K562 (cell line): ENCODE data around the gene TIGD4. TPM values are rescaled to one million over a fixed set of nuclear protein-coding genes. Genes with fewer than 3 reads are reported as not detected.

Source experiments
- ATAC-seq: fragments of 200-7000 bp; cut with Tn5 transposase; 3 replicates; pipeline ENCODE4 v1.9.1; 2020; ENCODE audit warnings: moderate library complexity
- BruUV-seq: library from RNA; stranded (reverse); fragments of 400-500 nt; replicated peaks from 2 replicates; lab custom pipeline; 2021; lab: Mats Ljungman, UMichigan
- CTCF ChIA-PET: fragments of 300-600 bp; formaldehyde crosslinking; extraction: SDS; loops from one replicate; lab custom pipeline; 2021; ENCODE audit warnings: low intra/inter-chr PET ratio; lab: Yijun Ruan, JAX
- POLR2A ChIA-PET: fragments of 300-600, 350-650 bp; sonication (Branson Sonifier 250); formaldehyde crosslinking; extraction: SDS; loops from one replicate; lab custom pipeline; 2021; ENCODE audit warnings: antibody characterized with exemption, inconsistent platforms; lab: Yijun Ruan, JAX
- DNase-seq, 4 experiments: peaks; one replicate each; pipeline versions ENCODE4 v3.0.0 to v3.0.0-alpha.2; 2011 to 2018; ENCODE audit warnings: low spot score in 3 of 4, mixed read lengths in 3 of 4; ENCODE audit errors: extremely low read depth in 1 of 4
- FAIRE-seq: peaks from 2 replicates; lab custom pipeline; 2011; peaks lifted over from hg19 to GRCh38; lab: Jason Lieb, UNC
- H2AFZ ChIP-seq: 2 replicates; pipeline ENCODE4 v1.6.0; 2011; ENCODE audit warnings: low read depth, low read length, control low read depth, inconsistent platforms
- H3K27ac ChIP-seq: fragments of 200-600 bp; 3 replicates; pipeline ENCODE4 v1.8.0; 2011; ENCODE audit warnings: low read depth, mild to moderate bottlenecking, control low read depth, inconsistent platforms, low read length, moderate library complexity, mixed read lengths; ENCODE audit errors: extremely low read depth
- H3K27me3 ChIP-seq, 2 experiments: fragments of 300-600 bp in 1 of 2; 2 replicates in 1 of 2; 3 replicates in 1 of 2; pipeline versions ENCODE4 v1.6.0 to v1.8.0; 2011; ENCODE audit warnings: inconsistent platforms in 2 of 2, low read length in 2 of 2, mild to moderate bottlenecking in 1 of 2, mixed read lengths in 1 of 2, moderate library complexity in 1 of 2; ENCODE audit not compliant: control insufficient read depth in 2 of 2, insufficient read depth in 2 of 2
- H3K36me3 ChIP-seq: fragments of 300-600 bp; 3 replicates; pipeline ENCODE4 v1.8.0; 2011; ENCODE audit warnings: mild to moderate bottlenecking, low read length, inconsistent platforms; ENCODE audit not compliant: control insufficient read depth, insufficient read depth
- H3K4me1 ChIP-seq, 2 experiments: fragments of 200-600 bp in 1 of 2; replicated peaks in 1 of 2; 2 replicates in 1 of 2; 3 replicates in 1 of 2; pipeline versions ENCODE4 v1.5.1 to v1.8.0; 2011; ENCODE audit warnings: inconsistent platforms in 2 of 2, low read length in 2 of 2, mild to moderate bottlenecking in 1 of 2, mixed read lengths in 1 of 2, moderate library complexity in 1 of 2; ENCODE audit not compliant: control insufficient read depth in 2 of 2, insufficient read depth in 2 of 2
- H3K4me2 ChIP-seq: 2 replicates; pipeline ENCODE4 v1.6.1; 2011; ENCODE audit warnings: low read length, control low read depth, inconsistent platforms, mixed read lengths; ENCODE audit not compliant: insufficient read depth
- H3K4me3 ChIP-seq: fragments of 200-600 bp; sonication (generic), shearing (Covaris generic); 2 replicates; pipeline ENCODE4 v1.5.1; 2016; ENCODE audit warnings: control low read depth, inconsistent platforms
- H3K79me2 ChIP-seq: fragments of 200-600 bp; 3 replicates; pipeline ENCODE4 v1.8.0; 2011; ENCODE audit warnings: low read length, inconsistent platforms; ENCODE audit not compliant: control insufficient read depth, insufficient read depth
- H3K9ac ChIP-seq, 2 experiments: 2 replicates each; pipeline versions ENCODE4 v1.6.0 to v1.6.1; 2011; ENCODE audit warnings: low read depth in 2 of 2, low read length in 2 of 2, control low read depth in 1 of 2, inconsistent platforms in 1 of 2, mild to moderate bottlenecking in 1 of 2, mixed read lengths in 1 of 2; ENCODE audit not compliant: insufficient read depth in 1 of 2
- H3K9me1 ChIP-seq: one replicate; pipeline ENCODE4 v1.6.0; 2011; ENCODE audit warnings: inconsistent platforms, mild to moderate bottlenecking, low read length, moderate library complexity; ENCODE audit not compliant: control insufficient read depth, insufficient read depth
- H3K9me3 ChIP-seq: replicated peaks from 2 replicates; pipeline ENCODE4 v1.5.1; 2011; ENCODE audit warnings: low read depth, low read length, inconsistent platforms; ENCODE audit not compliant: control insufficient read depth, insufficient read depth
- H4K20me1 ChIP-seq: replicated peaks from 2 replicates; pipeline ENCODE4 v1.6.1; 2011; ENCODE audit warnings: low read length, inconsistent platforms, mixed read lengths; ENCODE audit not compliant: control insufficient read depth, insufficient read depth
- HMGN3 ChIP-seq: IDR thresholded peaks from 2 replicates; pipeline ENCODE4 v1.6.1; 2011; ENCODE audit warnings: borderline replicate concordance, low read depth, mild to moderate bottlenecking, mixed read lengths, low read length; ENCODE audit not compliant: insufficient read length; ENCODE audit errors: extremely low read depth
- KDM1A ChIP-seq, 2 experiments: fragments of 450-650 bp; IDR thresholded peaks; 2 replicates each; pipeline ENCODE4 v1.6.1; 2016; ENCODE audit warnings: mild to moderate bottlenecking in 2 of 2
- KLF16 ChIP-seq: IDR thresholded peaks from 2 replicates; pipeline ENCODE4 v1.6.1; 2016; ENCODE audit warnings: antibody characterized with exemption
- NR0B1 ChIP-seq: fragments of 450-650 bp; IDR thresholded peaks from one replicate; pipeline ENCODE4 v1.6.1; 2018; ENCODE audit warnings: mild to moderate bottlenecking, moderate library complexity; ENCODE audit not compliant: partially characterized antibody
- NR1H2 ChIP-seq: sonication (generic); formaldehyde crosslinking; IDR thresholded peaks from 2 replicates; pipeline ENCODE4 v1.4.0; 2020; ENCODE audit warnings: mild to moderate bottlenecking, missing genetic modification reagents
- NR2C2 ChIP-seq, 2 experiments: fragments of 200-800 bp in 1 of 2; sonication (Bioruptor generic) in 1 of 2; sonication (generic) in 1 of 2; formaldehyde crosslinking in 1 of 2; IDR thresholded peaks; 2 replicates each; pipeline versions ENCODE4 v1.6.1 to v1.8.0; 2016 to 2022; ENCODE audit warnings: mild to moderate bottlenecking in 1 of 2, missing compliant biosample characterization in 1 of 2, missing genetic modification characterization in 1 of 2, missing genetic modification reagents in 1 of 2
- PCBP1 ChIP-seq: fragments of 200-400 bp; formaldehyde crosslinking; IDR thresholded peaks from 2 replicates; pipeline ENCODE4 v1.6.1; 2018; ENCODE audit warnings: mild to moderate bottlenecking, low read depth, low read length; ENCODE audit not compliant: poor library complexity, severe bottlenecking
- POLR2G ChIP-seq: fragments of 200-400 bp; formaldehyde crosslinking; IDR thresholded peaks from 2 replicates; pipeline ENCODE4 v1.6.1; 2017; ENCODE audit warnings: low read depth, mild to moderate bottlenecking, antibody characterized with exemption, low read length, moderate library complexity
- YBX1 ChIP-seq: fragments of 450-650 bp; IDR thresholded peaks from 2 replicates; pipeline ENCODE4 v1.7.1; 2016; ENCODE audit warnings: mild to moderate bottlenecking
- ZBTB9 ChIP-seq: fragments of 450-650 bp; formaldehyde crosslinking; IDR thresholded peaks from 2 replicates; pipeline ENCODE4 v1.4.0; 2020; ENCODE audit warnings: mild to moderate bottlenecking, moderate library complexity
- ZKSCAN8 ChIP-seq: fragments of 200-800 bp; sonication (Bioruptor generic); IDR thresholded peaks from 2 replicates; pipeline ENCODE4 v1.6.1; 2016; ENCODE audit warnings: missing genetic modification characterization, missing compliant biosample characterization
- ZNF175 ChIP-seq: fragments of 200-800 bp; sonication (Bioruptor generic); IDR thresholded peaks from 2 replicates; pipeline ENCODE4 v1.6.1; 2016; ENCODE audit warnings: low read depth, mild to moderate bottlenecking, missing genetic modification characterization, missing compliant biosample characterization
- ZNF253 ChIP-seq: fragments of 250-450 bp; sonication (Bioruptor Pico); conservative IDR thresholded peaks from 2 replicates; pipeline ENCODE4 v1.6.1; 2021; ENCODE audit warnings: mild to moderate bottlenecking
- ZNF512 ChIP-seq: IDR thresholded peaks from 2 replicates; pipeline ENCODE4 v1.6.1; 2016; ENCODE audit warnings: missing genetic modification characterization, missing compliant biosample characterization
- WGBS: fragments of 100-300 bp; shearing (Covaris generic); methylation state at CpG from one replicate; pipeline ENCODE4 v1.1.6; 2016; ENCODE audit warnings: low coverage, mixed read lengths; ENCODE audit not compliant: insufficient coverage; ENCODE audit errors: missing lambda C conversion rate; 5-methylcytosine and 5-hydroxymethylcytosine counted together
- in situ Hi-C: fragments of 300-500 bp; cut with MboI; formaldehyde crosslinking; loops from 4 replicates; pipeline ENCODE4 v1.15.0; 2018; ENCODE audit warnings: inconsistent platforms, mixed read lengths
- intact Hi-C: fragments of 100-400 bp; cut with micrococcal nuclease; formaldehyde crosslinking; loops from 2 replicates; pipeline ENCODE4 v1.14.2; 2022
- polyA plus RNA-seq, 8 experiments: library from polyadenylated mRNA; depleted of rRNA in 4 of 8; stranded (reverse) in 5 of 8; unstranded in 3 of 8; fragments of >200 nt; fragmentation: Nextera tagmentation in 2 of 8; fragmentation: Illumina TruSeq in 1 of 8; extraction: Ambion mirVana in 2 of 8; extraction: Trizol in 1 of 8; gene quantifications; 2 replicates each; pipeline versions ENCODE4 v1.2.1 to v1.2.3, GENCODE V29; 2011 to 2014; ENCODE audit warnings: inconsistent platforms in 1 of 8, missing spikeins in 1 of 8
- total RNA-seq, 7 experiments: library from RNA; depleted of rRNA in 6 of 7; stranded (reverse); fragments of >200 nt in 6 of 7; fragmentation: Illumina TruSeq in 2 of 7; extraction: Trizol in 2 of 7; gene quantifications; 2 replicates each; pipeline versions ENCODE4 v1.2.1 to v1.2.3, GENCODE V29; 2011 to 2021; ENCODE audit warnings: low replicate concordance in 1 of 7
- TF ChIP-seq, protein P1 (sequence below), 2 experiments: IDR thresholded peaks; 2 replicates each; pipeline ENCODE4 v1.6.1; 2011; ENCODE audit warnings: borderline replicate concordance in 1 of 2, control low read depth in 1 of 2, low read depth in 1 of 2, low read length in 1 of 2, mild to moderate bottlenecking in 1 of 2, mixed read lengths in 1 of 2, moderate library complexity in 1 of 2; ENCODE audit not compliant: insufficient read depth in 1 of 2, insufficient read length in 1 of 2, poor library complexity in 1 of 2, severe bottlenecking in 1 of 2; ENCODE audit errors: extremely low read depth in 1 of 2

Gene TIGD4
- total and polyA plus RNA-seq, 9 of the 15 experiments (the other 6 are each of a cell fraction or from before 2014, with no cell fraction given) = 0.07 to 0.28 (median 0.18) TPM

DNA sequence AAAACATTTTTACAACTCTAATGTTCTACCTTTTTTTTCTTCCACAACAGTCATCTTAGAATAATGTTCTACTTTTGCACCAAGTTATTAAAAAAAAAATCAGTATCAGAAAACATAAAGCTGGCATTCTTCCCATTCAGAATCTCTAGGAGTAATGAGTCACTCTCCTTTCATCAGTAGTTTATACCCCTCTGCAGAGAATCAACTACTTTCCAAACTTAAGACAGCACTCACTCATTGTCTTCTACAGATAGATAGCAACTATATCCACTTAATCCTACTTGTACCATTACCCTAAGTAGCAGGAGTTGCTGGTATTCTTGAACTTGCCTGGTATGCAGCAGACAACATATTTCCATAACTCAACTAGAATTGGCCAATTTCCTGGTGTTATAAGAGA is 3.2 kb downstream of the TIGD4 start (continued):
- no peak for TF ChIP-seq ZNF253 (CRISPR knock-in tag)

- Histone ChIP-seq H3K27ac (no peak overlapping the region), H3K27me3 (no peaks in the 10 kb centered on the region; a peak in 1 of 5 replicates), H2AFZ (no peak overlapping the region), H3K36me3 (no peaks in the 10 kb centered on the region), H3K9me1 (no peaks in the 10 kb centered on the region), H3K4me2 (no peak overlapping the region), H3K4me1 (peaks cover 0 to 3% of the 10 kb centered on the region in 2 experiments; a peak in 2 of 5 replicates), H3K79me2 (no peaks in the 10 kb centered on the region), H3K9me3 (no peaks in the 10 kb centered on the region), H3K4me3 (no peak overlapping the region), H3K9ac (no peak overlapping the region), H4K20me1 (no peaks in the 10 kb centered on the region)
- in situ Hi-C loops = no loop called here
- BruUV-seq = no TSS peak
- intact Hi-C loops = no loop called here
- CTCF ChIA-PET = no interaction called here
- ATAC-seq (no peak), FAIRE-seq (no peak), DNase-seq (no peak)
- POLR2A ChIA-PET = no interaction called here
- WGBS = 13% methylated on average over 1 of the region's 1 CpG
- no peak for TF ChIP-seq ZKSCAN8
- no peak for TF ChIP-seq NR2C2 (CRISPR knock-in tag; IDR thresholded peaks at IDR 0.05)
- TF ChIP-seq NR2C2 (tag; IDR thresholded peaks at IDR 0.05) = no peak
- TF ChIP-seq YBX1 = no peak
- no peak for TF ChIP-seq POLR2G
- 0 out of 2 replicates have a peak, but pooled peaks have one; percentile 37 for TF ChIP-seq ZNF512 (tag)
- peak; percentile 47 for TF ChIP-seq PCBP1
- no peak for TF ChIP-seq NR1H2
- no peak for TF ChIP-seq KLF16
- TF ChIP-seq, protein P1, sequence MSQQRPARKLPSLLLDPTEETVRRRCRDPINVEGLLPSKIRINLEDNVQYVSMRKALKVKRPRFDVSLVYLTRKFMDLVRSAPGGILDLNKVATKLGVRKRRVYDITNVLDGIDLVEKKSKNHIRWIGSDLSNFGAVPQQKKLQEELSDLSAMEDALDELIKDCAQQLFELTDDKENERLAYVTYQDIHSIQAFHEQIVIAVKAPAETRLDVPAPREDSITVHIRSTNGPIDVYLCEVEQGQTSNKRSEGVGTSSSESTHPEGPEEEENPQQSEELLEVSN (IDR thresholded peaks at IDR 0.05; ENCODE audit: borderline replicate concordance in 1 of 2, extremely low read depth in 1 of 2, insufficient read depth in 1 of 2, insufficient read length in 1 of 2, low read depth in 1 of 2, low read length in 1 of 2, poor library complexity in 1 of 2, severe bottlenecking in 1 of 2) = no peak
- TF ChIP-seq ZNF175 (CRISPR knock-in tag) = no peak
- no peak for TF ChIP-seq HMGN3
- TF ChIP-seq ZBTB9 (CRISPR knock-in tag) = no peak
- TF ChIP-seq NR0B1 = no peak
- no peak for TF ChIP-seq KDM1A (IDR thresholded peaks at IDR 0.05)
These were observed 5.6 kb downstream of the TIGD4 start for GRCh38 chr4:152773953-152774352.
